Suppressor macrophage treated with lipopolysaccharide for 4 hours (primary cell): ENCODE results near the gene SLC5A3.

Experiments
- DNase-seq: peaks from one replicate; pipeline ENCODE4 v3.0.0-alpha.2; 2020

SLC5A3 gene

GRCh38 chr21:34105947-34106541 lies 32.7 kb downstream of the SLC5A3 start:
- no peak for DNase-seq

- DNase-seq: no peak
Observed at GRCh38 chr21:34107606-34108005, 34.2 kb downstream of the SLC5A3 start.

- no peak for DNase-seq
Observed at GRCh38 chr21:34109075-34109474, 35.7 kb downstream of the SLC5A3 start.

GRCh38 chr21:34110594-34111202 lies 37.3 kb downstream of the SLC5A3 start:
- DNase-seq: no peak

GRCh38 chr21:34112316-34113033 lies 39.1 kb downstream of the SLC5A3 start:
- no peak for DNase-seq

- DNase-seq: no peak
Observed at GRCh38 chr21:34113842-34114241, 40.5 kb downstream of the SLC5A3 start.

GRCh38 chr21:34115160-34115559 lies 41.8 kb downstream of the SLC5A3 start:
- no peak for DNase-seq

- DNase-seq: no peak
Observed at GRCh38 chr21:34116569-34116968, 43.2 kb downstream of the SLC5A3 start.

GRCh38 chr21:34120867-34121266 lies 47.5 kb downstream of the SLC5A3 start:
- DNase-seq: no peak

- no peak for DNase-seq
Observed at GRCh38 chr21:34122047-34122446, 48.7 kb downstream of the SLC5A3 start.
